A549 (cell line): ENCODE measurements around the gene ARHGAP28. TPM values are rescaled to one million over a fixed set of nuclear protein-coding genes. Genes with fewer than 3 reads are reported as not detected.

Experiments
- ATAC-seq, 2 experiments: fragments of 200-7000 bp in 1 of 2; fragments of >200 bp in 1 of 2; cut with Nextera tagmentation in 1 of 2; cut with Tn5 transposase in 1 of 2; 3 replicates each; pipeline versions ENCODE4 v1.8.0 to v1.9.1; 2018 to 2020; ENCODE audit warnings: mild to moderate bottlenecking in 1 of 2, moderate library complexity in 1 of 2
- CTCF ChIA-PET: fragments of 300-600 bp; sonication (Branson Sonifier 250); formaldehyde crosslinking; extraction: SDS; loops from one replicate; lab custom pipeline; 2021; ENCODE audit warnings: antibody characterized with exemption, inconsistent platforms; lab: Yijun Ruan, JAX
- POLR2A ChIA-PET: fragments of 350-600 bp; formaldehyde crosslinking; extraction: SDS; loops from one replicate; lab custom pipeline; 2021; ENCODE audit warnings: antibody characterized with exemption, inconsistent platforms; lab: Yijun Ruan, JAX
- DNase-seq, 2 experiments: peaks; one replicate each; pipeline versions ENCODE4 v3.0.0 to v3.0.0-alpha.2; 2011 to 2016; ENCODE audit warnings: low read depth in 1 of 2, low spot score in 1 of 2
- FAIRE-seq: peaks from 2 replicates; lab custom pipeline; 2011; peaks lifted over from hg19 to GRCh38; lab: Jason Lieb, UNC
- H3K27ac ChIP-seq, 2 experiments: fragments of >200 bp; sonication (Bioruptor Twin); formaldehyde crosslinking; 3 replicates each; pipeline ENCODE4 v1.5.1; 2016 to 2017
- H3K4me1 ChIP-seq: fragments of >200 bp; sonication (Bioruptor Twin); formaldehyde crosslinking; 3 replicates; pipeline ENCODE4 v1.6.1; 2016
- H3K4me2 ChIP-seq: fragments of >200 bp; sonication (Bioruptor Twin); formaldehyde crosslinking; 3 replicates; pipeline ENCODE4 v1.6.1; 2016
- H3K4me3 ChIP-seq: fragments of >200 bp; sonication (Bioruptor Twin); formaldehyde crosslinking; 3 replicates; pipeline ENCODE4 v1.5.1; 2016
- H3K9me3 ChIP-seq: fragments of >200 bp; sonication (Bioruptor Twin); formaldehyde crosslinking; 3 replicates; pipeline ENCODE4 v1.6.1; 2016
- BCL3 ChIP-seq: fragments of >200 bp; sonication (Bioruptor Twin); formaldehyde crosslinking; IDR thresholded peaks from 3 replicates; pipeline ENCODE4 v1.6.1; 2016
- BHLHE40 ChIP-seq: IDR thresholded peaks from 2 replicates; pipeline ENCODE4 v1.6.1; 2012; ENCODE audit warnings: low read depth, low read length, inconsistent platforms
- CHD2 ChIP-seq: fragments of 150-350 bp; IDR thresholded peaks from 2 replicates; pipeline ENCODE4 v1.6.1; 2014; ENCODE audit warnings: low read length; ENCODE audit not compliant: partially characterized antibody
- CTCF ChIP-seq: fragments of >200 bp; sonication (Bioruptor Twin); formaldehyde crosslinking; IDR thresholded peaks from 3 replicates; pipeline ENCODE4 v1.5.1; 2016
- EHF ChIP-seq: fragments of 250-450 bp; sonication (Bioruptor Pico); IDR thresholded peaks from 2 replicates; pipeline ENCODE4 v1.5.0; 2020; ENCODE audit warnings: mild to moderate bottlenecking
- EHMT2 ChIP-seq: fragments of 200-600 bp; sonication (generic); IDR thresholded peaks from 2 replicates; pipeline ENCODE4 v1.6.1; 2016; ENCODE audit warnings: antibody characterized with exemption, low read depth, mild to moderate bottlenecking, moderate library complexity
- ELK1 ChIP-seq: fragments of 150-350 bp; IDR thresholded peaks from 2 replicates; pipeline ENCODE4 v1.6.1; 2014; ENCODE audit warnings: low read depth, mild to moderate bottlenecking, low read length
- EP300 ChIP-seq, 2 experiments: fragments of >200 bp; sonication (Bioruptor Twin); formaldehyde crosslinking; IDR thresholded peaks; 2 replicates in 1 of 2; 3 replicates in 1 of 2; pipeline ENCODE4 v1.6.1; 2016 to 2017
- ESRRA ChIP-seq: fragments of 150-350 bp; IDR thresholded peaks from 2 replicates; pipeline ENCODE4 v1.6.1; 2014; ENCODE audit warnings: mild to moderate bottlenecking, low read length, borderline replicate concordance
- FOSB ChIP-seq: fragments of 250-450 bp; sonication (Bioruptor Pico); IDR thresholded peaks from 2 replicates; pipeline ENCODE4 v1.5.0; 2020; ENCODE audit warnings: mild to moderate bottlenecking, moderate library complexity
- FOXS1 ChIP-seq: fragments of 250-450 bp; sonication (Bioruptor Pico); IDR thresholded peaks from 2 replicates; pipeline ENCODE4 v1.5.0; 2020; ENCODE audit warnings: mild to moderate bottlenecking, moderate library complexity
- GATA3 ChIP-seq: IDR thresholded peaks from 2 replicates; pipeline ENCODE4 v1.6.1; 2012; ENCODE audit warnings: borderline replicate concordance
- HEYL ChIP-seq: fragments of 250-450 bp; sonication (Bioruptor Pico); IDR thresholded peaks from 2 replicates; pipeline ENCODE4 v1.8.0; 2021; ENCODE audit warnings: mild to moderate bottlenecking, moderate library complexity
- HMGXB4 ChIP-seq: fragments of 250-450 bp; sonication (Bioruptor Pico); IDR thresholded peaks from 2 replicates; pipeline ENCODE4 v1.5.0; 2021; ENCODE audit warnings: mild to moderate bottlenecking, moderate library complexity, borderline replicate concordance
- JUNB ChIP-seq: fragments of >200 bp; sonication (Bioruptor Twin); formaldehyde crosslinking; IDR thresholded peaks from 2 replicates; pipeline ENCODE4 v1.6.1; 2016
- KDM1A ChIP-seq: fragments of 200-600 bp; sonication (generic); IDR thresholded peaks from 2 replicates; pipeline ENCODE4 v1.6.1; 2016; ENCODE audit warnings: low read depth, mild to moderate bottlenecking
- MAFK ChIP-seq: fragments of 450-650 bp; IDR thresholded peaks from 2 replicates; pipeline ENCODE4 v1.6.1; 2014; ENCODE audit not compliant: partially characterized antibody
- NFE2L2 ChIP-seq: fragments of 150-350 bp; conservative IDR thresholded peaks from 2 replicates; pipeline ENCODE4 v1.6.1; 2014; ENCODE audit warnings: low read length
- NR3C1 ChIP-seq: fragments of >200 bp; sonication (Bioruptor Twin); formaldehyde crosslinking; IDR thresholded peaks from 3 replicates; pipeline ENCODE4 v1.6.1; 2017
- PBX3 ChIP-seq: IDR thresholded peaks from 2 replicates; pipeline ENCODE4 v1.6.1; 2012
- POLR2A ChIP-seq: IDR thresholded peaks from 2 replicates; pipeline ENCODE4 v1.6.1; 2012; ENCODE audit warnings: mild to moderate bottlenecking, low read length
- RAD21 ChIP-seq, 2 experiments: fragments of >200 bp in 1 of 2; sonication (Bioruptor Twin) in 1 of 2; formaldehyde crosslinking in 1 of 2; IDR thresholded peaks in 1 of 2; conservative IDR thresholded peaks in 1 of 2; 2 replicates in 1 of 2; 3 replicates in 1 of 2; pipeline ENCODE4 v1.6.1; 2012 to 2018; ENCODE audit warnings: inconsistent platforms in 1 of 2
- RARB ChIP-seq: fragments of 250-450 bp; sonication (Bioruptor Pico); IDR thresholded peaks from 2 replicates; pipeline ENCODE4 v1.8.0; 2021; ENCODE audit warnings: mild to moderate bottlenecking, moderate library complexity
- RCOR1 ChIP-seq: fragments of 150-350 bp; IDR thresholded peaks from 2 replicates; pipeline ENCODE4 v1.6.1; 2014; ENCODE audit warnings: antibody characterized with exemption, low read length, low read depth
- SMC3 ChIP-seq: fragments of >200 bp; sonication (Bioruptor Twin); formaldehyde crosslinking; IDR thresholded peaks from 3 replicates; pipeline ENCODE4 v1.6.1; 2018; ENCODE audit warnings: inconsistent platforms
- TFCP2L1 ChIP-seq: fragments of 250-450 bp; sonication (Bioruptor Pico); IDR thresholded peaks from 2 replicates; pipeline ENCODE4 v1.5.0; 2021; ENCODE audit warnings: mild to moderate bottlenecking
- ZFP36 ChIP-seq: fragments of 450-650 bp; IDR thresholded peaks from 2 replicates; pipeline ENCODE4 v1.6.1; 2014; ENCODE audit warnings: borderline replicate concordance; ENCODE audit not compliant: partially characterized antibody
- WGBS: methylation state at CpG from one replicate; pipeline ENCODE4 v1.1.6; 2017; ENCODE audit errors: missing lambda C conversion rate; 5-methylcytosine and 5-hydroxymethylcytosine counted together
- polyA plus RNA-seq, 4 experiments: library from polyadenylated mRNA; depleted of rRNA in 3 of 4; stranded (reverse); fragments of >200 nt; fragmentation: RNase III in 1 of 4; extraction: RNeasy Plus Mini Kit Qiagen cat#74134 plus additional on column Dnase treatment in 1 of 4; gene quantifications; 2 replicates in 3 of 4; 3 replicates in 1 of 4; pipeline ENCODE4 v1.2.3, GENCODE V29; 2011 to 2017

Gene ARHGAP28
- polyA plus RNA-seq, 2 of the 4 experiments (the other 2 are of a cell fraction), result 0.13 to 0.17 TPM

GRCh38 chr18:6775237-6775636, 45.7 kb downstream of the ARHGAP28 start:
- TF ChIP-seq BCL3 (no peak), NR3C1 (no peak), ESRRA (no peak)
- CTCF ChIA-PET, result no interaction called here
- DNase-seq (no peak), ATAC-seq (no peak), FAIRE-seq (no peak)
- Histone ChIP-seq H3K9me3 (no peaks in the 10 kb centered on the region), H3K4me2 (no peak overlapping the region), H3K4me3 (no peak overlapping the region), H3K27ac (no peak overlapping the region), H3K4me1 (no peaks in the 10 kb centered on the region)
- 32% methylated on average over 7 of the region's 7 CpGs for WGBS
- POLR2A ChIA-PET, result no interaction called here

- 12% methylated on average over 2 of the region's 2 CpGs for WGBS
- H3K9me3 ChIP-seq, result no peaks in the 10 kb centered on the region
- no peak for ATAC-seq
- CTCF ChIA-PET, result no interaction called here
- no peak overlapping the region for H3K27ac ChIP-seq
- TF ChIP-seq JUNB (no peak), HMGXB4 (CRISPR knock-in tag) (no peak), NFE2L2 (no peak), KDM1A (no peak), TFCP2L1 (CRISPR knock-in tag) (no peak), MAFK (no peak), POLR2A (no peak), EHMT2 (no peak), EHF (CRISPR knock-in tag) (no peak), FOXS1 (CRISPR knock-in tag) (no peak)
- TF ChIP-seq, all 56 proteins: peak for 0
- FAIRE-seq, result no peak
- no peak for DNase-seq
- Histone ChIP-seq H3K4me1 (no peaks in the 10 kb centered on the region), H3K4me3 (no peak overlapping the region), H3K4me2 (no peak overlapping the region)
- POLR2A ChIA-PET, result no interaction called here
These were observed 46.2 kb downstream of the ARHGAP28 start for GRCh38 chr18:6775702-6776101.

- no peak for DNase-seq
- no peak for ATAC-seq
- TF ChIP-seq SMC3 (no peak), CTCF (no peak), CHD2 (no peak), HEYL (CRISPR knock-in tag) (no peak), RARB (no peak), ELK1 (no peak), RAD21 (conservative IDR thresholded peaks at IDR 0.05 in 1 of 2, IDR thresholded peaks at IDR 0.05 in 1 of 2) (no peak), ZFP36 (no peak), EP300 (IDR thresholded peaks at IDR 0.05) (no peak), PBX3 (no peak), JUNB (no peak), BHLHE40 (no peak), GATA3 (no peak), RCOR1 (no peak), FOSB (CRISPR knock-in tag) (no peak), HMGXB4 (CRISPR knock-in tag) (no peak), KDM1A (no peak)
- no peak overlapping the region for H3K4me2 ChIP-seq
- FAIRE-seq, result no peak
- H3K27ac ChIP-seq, result no peak overlapping the region
- no peaks in the 10 kb centered on the region for H3K4me1 ChIP-seq
- 44% methylated on average over 7 of the region's 7 CpGs for WGBS
- H3K9me3 ChIP-seq, result no peaks in the 10 kb centered on the region
- H3K4me3 ChIP-seq, result no peak overlapping the region
- POLR2A ChIA-PET, result interaction anchor here (0.6 kb wide), 1 partner anchor 9 kb away, joined by 3 read pairs; no protein-coding TSS in a partner anchor
- CTCF ChIA-PET, result no interaction called here
These were observed 46.7 kb downstream of the ARHGAP28 start for GRCh38 chr18:6776188-6776587.
